IMR-90 (cell line): Measurements from ENCODE around the gene KBTBD13.

Experiments used
- BHLHE40 ChIP-seq: fragments of 150-350 bp; IDR thresholded peaks from 2 replicates; pipeline ENCODE4 v1.6.1; 2016; ENCODE audit warnings: mild to moderate bottlenecking, low read depth, low read length
- CEBPB ChIP-seq: IDR thresholded peaks from 2 replicates; pipeline ENCODE4 v1.6.1; 2012; ENCODE audit warnings: low read depth, low read length, improper control_type of control experiment
- CTCF ChIP-seq: conservative IDR thresholded peaks from 2 replicates; pipeline ENCODE4 v1.5.1; 2012; ENCODE audit warnings: mild to moderate bottlenecking, low read depth, low read length, improper control_type of control experiment
- MAFK ChIP-seq: IDR thresholded peaks from 2 replicates; pipeline ENCODE4 v1.6.1; 2012; ENCODE audit warnings: low read depth, low read length, improper control_type of control experiment
- MAZ ChIP-seq: IDR thresholded peaks from 2 replicates; pipeline ENCODE4 v1.6.1; 2012; ENCODE audit warnings: low read depth, mild to moderate bottlenecking, low read length, improper control_type of control experiment, moderate library complexity, borderline replicate concordance
- POLR2A ChIP-seq: IDR thresholded peaks from 2 replicates; pipeline ENCODE4 v1.6.1; 2012; ENCODE audit warnings: mild to moderate bottlenecking, low read depth, low read length
- RAD21 ChIP-seq: IDR thresholded peaks from 2 replicates; pipeline ENCODE4 v1.6.1; 2012; ENCODE audit warnings: low read length, improper control_type of control experiment
- RCOR1 ChIP-seq: IDR thresholded peaks from 2 replicates; pipeline ENCODE4 v1.6.1; 2012; ENCODE audit warnings: mild to moderate bottlenecking, low read length, improper control_type of control experiment; ENCODE audit not compliant: insufficient replicate concordance
- RFX5 ChIP-seq: IDR thresholded peaks from 2 replicates; pipeline ENCODE4 v1.8.0; 2012; ENCODE audit warnings: low read depth, mild to moderate bottlenecking, low read length, moderate library complexity
- USF2 ChIP-seq: fragments of 150-350 bp; IDR thresholded peaks from 2 replicates; pipeline ENCODE4 v1.6.1; 2017; ENCODE audit warnings: mild to moderate bottlenecking, antibody characterized with exemption, low read length, low read depth

GRCh38 chr15:65071381-65071811 lies 5.2 kb upstream of the KBTBD13 start:
- TF ChIP-seq CTCF, result no peak
- TF ChIP-seq RAD21, result no peak
- no peak for TF ChIP-seq RCOR1
- TF ChIP-seq MAZ, result no peak
- no peak for TF ChIP-seq POLR2A
- no peak for TF ChIP-seq RFX5
- no peak for TF ChIP-seq CEBPB
- no peak for TF ChIP-seq BHLHE40
- TF ChIP-seq MAFK, result no peak
- TF ChIP-seq USF2, result no peak
